GM19025 (cell line): ENCODE measurements around the gene WDFY2.

Source experiments
- ATAC-seq: cut with Tn5 transposase; IDR thresholded peaks from one replicate; pipeline ENCODE4 v1.9.1; 2021; ENCODE audit warnings: mild to moderate bottlenecking, low read depth, moderate library complexity; ENCODE audit not compliant: unreplicated experiment

The WDFY2 gene

GRCh38 chr13:51729866-51730553 is 145.7 kb downstream of the WDFY2 start:
- no peak for ATAC-seq

DNA sequence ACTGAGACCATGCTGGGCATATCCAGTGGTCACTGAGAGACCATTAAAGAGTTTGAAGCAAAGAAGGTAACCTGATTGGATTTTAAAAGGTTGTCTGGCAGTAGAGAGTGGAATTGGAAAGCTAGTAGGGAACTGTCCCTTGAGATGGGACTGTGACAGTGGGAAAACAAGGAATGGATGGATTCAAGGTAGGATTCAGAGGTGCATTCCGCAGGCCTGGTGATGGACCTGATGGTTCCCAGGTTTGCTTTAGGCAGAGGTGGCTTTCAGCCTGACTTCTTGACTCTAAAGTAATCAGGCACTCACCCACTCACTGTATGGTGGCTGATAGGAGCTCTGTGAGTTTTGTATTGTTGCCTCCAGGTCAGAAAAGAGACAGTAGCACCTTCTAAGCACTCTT is 146.7 kb downstream of the WDFY2 start:
- no peak for ATAC-seq

GRCh38 chr13:51731759-51732158 is 147.5 kb downstream of the WDFY2 start:
- ATAC-seq = no peak

DNA sequence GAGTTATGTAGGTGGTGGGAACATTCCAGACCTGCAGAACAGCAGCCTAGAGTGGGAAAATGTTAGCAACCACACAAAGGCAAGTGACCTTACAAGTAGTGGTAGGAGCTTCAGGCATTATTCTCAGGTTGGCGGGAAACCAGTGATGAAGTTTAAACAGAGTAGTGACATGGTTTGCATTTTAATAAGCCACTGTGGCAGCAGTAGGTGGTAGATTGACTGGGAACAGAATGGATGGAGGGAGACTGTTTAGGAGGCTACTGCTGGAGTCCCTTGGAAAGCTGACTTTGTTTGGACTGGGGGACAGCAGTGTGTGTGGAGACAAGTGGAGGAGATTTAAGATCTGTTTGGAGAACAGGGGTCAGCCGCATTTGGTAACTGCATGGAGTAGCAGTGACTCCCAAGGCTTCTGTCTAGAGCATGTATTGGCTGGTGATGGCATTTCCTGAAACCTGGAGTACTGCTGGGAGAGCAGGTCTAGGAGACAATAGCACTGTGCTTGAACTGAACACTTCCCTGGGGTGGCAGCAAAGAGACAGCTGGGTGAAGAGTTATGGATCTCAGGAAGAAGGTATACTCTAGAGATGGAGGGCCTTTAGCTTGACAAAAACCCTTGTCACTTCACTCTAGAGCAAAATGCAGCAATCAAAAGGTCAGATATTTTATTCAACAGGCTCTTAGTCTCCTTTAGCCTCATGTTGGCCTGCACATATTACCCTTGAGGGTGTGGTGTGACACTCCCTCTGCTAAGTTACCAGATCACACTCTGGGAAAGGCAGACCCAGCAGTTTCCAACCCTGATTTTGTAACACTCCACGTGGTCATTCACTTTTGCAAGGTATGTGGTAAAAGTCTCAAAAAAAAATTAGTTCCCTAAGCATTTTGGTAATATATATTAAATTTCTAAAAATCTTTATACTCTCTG is 149.4 kb downstream of the WDFY2 start:
- ATAC-seq = no peak

DNA sequence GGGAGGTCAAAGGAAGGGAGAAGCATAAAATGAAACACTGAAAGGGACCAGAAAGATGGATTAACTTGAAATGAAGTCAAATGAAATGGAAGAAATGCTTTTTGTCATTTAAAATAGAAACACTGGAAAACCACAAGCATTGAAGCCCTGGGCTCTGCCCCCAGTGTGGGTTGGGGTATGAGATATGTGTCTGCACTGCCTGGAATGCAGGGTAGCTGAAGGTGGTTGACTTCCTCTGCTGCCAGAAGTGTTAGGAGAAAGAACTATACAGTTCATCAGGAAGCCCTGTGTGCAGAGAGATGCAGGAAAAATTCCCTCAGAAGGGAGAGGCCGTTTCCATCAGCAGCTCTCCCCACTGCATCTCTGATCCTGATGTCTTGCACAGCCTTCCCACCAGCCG is 150.5 kb downstream of the WDFY2 start:
- ATAC-seq = no peak

GRCh38 chr13:51737609-51738008 is 153.3 kb downstream of the WDFY2 start:
- no peak for ATAC-seq

GRCh38 chr13:51738226-51738905 is 154.1 kb downstream of the WDFY2 start:
- ATAC-seq = no peak

GRCh38 chr13:51739027-51739764 is 154.9 kb downstream of the WDFY2 start:
- ATAC-seq = no peak

GRCh38 chr13:51740698-51741097 is 156.4 kb downstream of the WDFY2 start:
- ATAC-seq = no peak

- no peak for ATAC-seq
Observed at GRCh38 chr13:51742031-51742430, 157.8 kb downstream of the WDFY2 start.

DNA sequence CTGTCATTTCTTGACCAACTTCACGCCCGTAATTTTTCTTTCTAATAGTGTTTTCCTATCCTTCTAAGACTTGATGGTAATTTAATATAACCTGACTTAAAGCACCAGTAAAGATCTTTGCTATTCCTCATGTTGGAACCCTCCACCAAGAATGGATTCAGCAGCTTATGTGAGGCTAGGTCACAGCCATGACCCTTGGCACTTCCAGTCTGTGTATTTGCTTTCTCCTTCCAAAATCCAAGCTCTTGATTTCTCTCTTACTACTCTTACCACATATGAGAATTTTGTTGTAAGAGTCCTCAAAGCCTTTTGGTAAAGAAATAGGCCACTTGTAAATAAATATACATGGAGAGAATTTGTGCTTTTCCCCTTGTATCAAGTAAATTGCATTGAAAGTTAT is 158.3 kb downstream of the WDFY2 start:
- ATAC-seq = no peak

DNA sequence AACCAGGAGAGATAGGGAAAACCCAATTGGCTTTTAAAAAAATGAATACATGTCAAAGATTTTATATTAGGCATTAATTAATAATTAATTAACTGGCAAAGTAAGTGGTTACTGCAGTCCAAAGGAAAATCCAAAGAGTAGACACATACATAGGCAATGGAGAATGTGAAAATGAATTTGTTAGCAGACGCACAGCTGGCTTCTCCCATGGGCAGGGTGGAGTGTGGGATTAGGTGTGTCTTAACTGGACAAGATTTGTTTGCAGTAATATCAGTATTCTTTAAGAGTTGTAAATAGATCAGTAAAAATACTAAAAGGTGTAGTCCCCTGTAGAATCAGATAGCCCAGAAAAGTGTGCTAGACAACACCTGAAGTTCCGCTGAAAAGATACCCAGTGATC is 161.0 kb downstream of the WDFY2 start:
- no peak for ATAC-seq

GRCh38 chr13:51746802-51747201 is 162.5 kb downstream of the WDFY2 start:
- no peak for ATAC-seq

GRCh38 chr13:51747438-51748434 is 163.5 kb downstream of the WDFY2 start:
- ATAC-seq = no peak

- ATAC-seq = no peak
Observed at GRCh38 chr13:51756651-51757050, 172.4 kb downstream of the WDFY2 start.

DNA sequence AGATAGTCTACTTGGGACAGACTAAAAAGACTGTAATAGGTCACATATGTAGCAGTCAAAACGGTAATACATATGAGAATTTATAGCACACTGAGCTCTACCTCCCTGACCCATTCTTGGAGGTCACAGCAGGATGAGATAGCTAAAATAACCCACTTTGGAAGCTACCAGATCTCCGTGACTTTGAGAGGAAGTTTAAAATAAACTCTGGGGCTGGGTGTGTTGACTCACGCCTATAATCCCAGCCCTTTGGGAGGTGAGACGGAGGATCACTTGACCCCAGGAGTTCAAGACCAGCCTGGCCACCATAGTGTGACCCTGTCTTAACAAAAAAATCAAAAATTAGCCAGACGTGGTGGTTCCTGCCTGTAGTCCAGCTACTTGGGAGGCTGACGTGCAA is 174.4 kb downstream of the WDFY2 start:
- ATAC-seq = no peak

DNA sequence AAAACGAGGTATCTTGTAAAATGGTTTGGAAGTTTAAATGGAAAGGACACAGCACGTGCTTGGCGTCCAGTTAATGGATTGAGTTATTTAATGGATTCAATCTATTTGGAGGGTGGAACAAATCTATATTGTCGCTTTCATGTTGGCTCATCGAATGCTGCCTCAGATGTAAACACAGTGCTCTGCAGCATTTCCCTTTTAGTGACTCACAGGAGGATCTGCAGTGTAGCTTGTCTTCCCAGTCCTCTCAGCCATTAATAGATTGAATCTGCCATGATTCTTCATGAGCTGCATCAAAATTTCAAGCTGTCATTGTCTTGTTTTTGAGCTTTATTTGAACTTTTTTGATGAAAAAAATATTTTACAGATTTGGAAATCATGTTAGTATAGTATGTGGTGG is 175.0 kb downstream of the WDFY2 start:
- no peak for ATAC-seq

DNA sequence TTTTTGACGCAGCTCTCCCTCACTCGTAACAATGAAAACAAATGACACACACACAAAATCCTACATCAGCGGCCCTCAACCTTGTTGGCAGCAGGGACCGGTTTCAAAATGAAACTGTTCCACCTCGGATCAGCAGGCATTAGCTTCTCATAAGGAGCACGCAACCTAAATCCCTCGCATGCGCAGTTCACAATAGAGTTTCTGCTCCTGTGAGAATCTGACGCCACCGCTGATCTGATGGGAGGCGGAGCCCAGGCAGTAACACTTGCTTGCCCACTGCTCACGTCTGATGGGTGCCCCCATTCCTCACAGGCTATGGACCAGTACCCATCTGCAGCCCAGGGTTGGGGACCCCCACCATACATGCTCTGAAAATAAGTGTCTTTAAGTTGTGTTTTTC is 176.3 kb downstream of the WDFY2 start:
- no peak for ATAC-seq

GRCh38 chr13:51761643-51762350 is 177.5 kb downstream of the WDFY2 start:
- ATAC-seq = no peak
